Left renal pelvis (tissue), 4 donors: ENCODE measurements around the gene SPATS2. TPM values are rescaled to one million over a fixed set of nuclear protein-coding genes. Genes with fewer than 3 reads are reported as not detected.
"Not testable (repeated sequence)": the region's sequence is repeated elsewhere in the genome, so short reads cannot be mapped to it uniquely, and the experiment has no call there.

Experiments
- DNase-seq, 4 donors: peaks; one replicate each; pipeline ENCODE4 v3.0.0-alpha.2; 2013; ENCODE audit warnings: low read depth in 4 of 4, low spot score in 3 of 4
- polyA plus RNA-seq, 4 donors: library from polyadenylated mRNA; unstranded; fragments of 120-200 nt; gene quantifications; one replicate each; pipeline ENCODE4 v1.2.1, GENCODE V29; 2013; ENCODE audit not compliant: insufficient read length in 4 of 4

SPATS2 gene
- polyA plus RNA-seq, 4 donors, result 48.7 to 60.5 (median 50.7) TPM

- DNase-seq, result no peak
Measured at GRCh38 chr12:49388682-49389386, 21.6 kb downstream of the SPATS2 start.

- no peak for DNase-seq
Measured at GRCh38 chr12:49389387-49389703, 22.1 kb downstream of the SPATS2 start.

- no peak for DNase-seq
Measured at GRCh38 chr12:49397000-49397399, 29.7 kb downstream of the SPATS2 start.

- no peak for DNase-seq
Measured at GRCh38 chr12:49400304-49400703, 33.0 kb downstream of the SPATS2 start.

GRCh38 chr12:49403971-49404450, 36.7 kb downstream of the SPATS2 start:
- DNase-seq, result no peak

GRCh38 chr12:49404956-49405355, 37.7 kb downstream of the SPATS2 start:
- no peak for DNase-seq

GRCh38 chr12:49410818-49411217, 43.6 kb downstream of the SPATS2 start:
- DNase-seq, result no peak

GRCh38 chr12:49413010-49413409, 45.7 kb downstream of the SPATS2 start:
- DNase-seq, result no peak

- DNase-seq, result no peak
Measured at GRCh38 chr12:49413796-49414195, 46.5 kb downstream of the SPATS2 start.

- no peak for DNase-seq
Measured at GRCh38 chr12:49414364-49414763, 47.1 kb downstream of the SPATS2 start.

GRCh38 chr12:49415521-49415970, 48.3 kb downstream of the SPATS2 start:
- no peak for DNase-seq

- no peak for DNase-seq
Measured at GRCh38 chr12:49416892-49417291, 49.6 kb downstream of the SPATS2 start.

GRCh38 chr12:49417558-49417957, 50.3 kb downstream of the SPATS2 start:
- no peak for DNase-seq

GRCh38 chr12:49420556-49420955, 53.3 kb downstream of the SPATS2 start:
- DNase-seq, result no peak

- DNase-seq, result no peak
Measured at GRCh38 chr12:49422114-49422513, 54.9 kb downstream of the SPATS2 start.

GRCh38 chr12:49428793-49429192, 61.5 kb downstream of the SPATS2 start:
- DNase-seq, result no peak

- no peak for DNase-seq
Measured at GRCh38 chr12:49432616-49433015, 65.4 kb downstream of the SPATS2 start.

- not testable (repeated sequence) for DNase-seq
Measured at GRCh38 chr12:49436799-49437198, 69.5 kb downstream of the SPATS2 start.

GRCh38 chr12:49439042-49439441, 71.8 kb downstream of the SPATS2 start:
- DNase-seq, result no peak

GRCh38 chr12:49440035-49440434, 72.8 kb downstream of the SPATS2 start:
- DNase-seq, result no peak

GRCh38 chr12:49442915-49443314, 75.7 kb downstream of the SPATS2 start:
- no peak for DNase-seq

GRCh38 chr12:49446571-49446970, 79.3 kb downstream of the SPATS2 start:
- no peak for DNase-seq

- DNase-seq, result no peak
Measured at GRCh38 chr12:49448858-49449257, 81.6 kb downstream of the SPATS2 start.
